Keratinocyte (primary cell): ENCODE measurements around the gene SLC9A6.

Source experiments
- CTCF ChIP-seq, 3 experiments: IDR thresholded peaks in 1 of 3; conservative IDR thresholded peaks in 1 of 3; optimal IDR thresholded peaks in 1 of 3; 2 replicates in 2 of 3; 3 replicates in 1 of 3; pipeline versions ENCODE3 to v1.5.1; 2011; ENCODE audit warnings: low read length in 3 of 3, mild to moderate bottlenecking in 3 of 3, moderate library complexity in 2 of 3, control low read depth in 1 of 3, inconsistent platforms in 1 of 3; ENCODE audit not compliant: insufficient read depth in 2 of 3; ENCODE audit errors: extremely low read depth in 1 of 3
- EZH2 ChIP-seq: IDR thresholded peaks from one replicate; pipeline ENCODE4 v1.6.1; 2012; ENCODE audit warnings: inconsistent platforms, mild to moderate bottlenecking, low read length, moderate library complexity

DNA sequence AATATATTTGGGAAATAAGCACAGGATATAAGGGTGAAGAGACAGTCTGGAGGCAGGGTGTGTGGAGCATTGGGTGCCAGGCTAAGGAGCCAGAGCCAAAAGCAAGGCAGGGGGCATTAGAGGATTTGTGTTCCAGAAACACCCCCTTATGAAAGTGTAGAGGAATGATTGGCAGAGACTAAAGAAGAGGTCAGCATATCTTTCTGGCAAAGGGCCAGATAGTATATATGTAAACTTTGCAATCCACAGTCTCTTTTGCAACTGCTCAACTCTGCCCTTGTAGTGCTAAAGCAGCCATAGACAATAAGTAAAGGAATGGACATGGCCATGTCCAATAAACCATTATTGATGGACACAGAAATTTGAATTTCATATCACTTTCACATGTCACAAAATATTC, 3.6 kb upstream of the SLC9A6 start:
- TF ChIP-seq CTCF (optimal IDR thresholded peaks at IDR 0.05 in 1 of 3, IDR thresholded peaks at IDR 0.05 in 1 of 3, conservative IDR thresholded peaks at IDR 0.05 in 1 of 3; ENCODE audit: extremely low read depth in 1 of 3, insufficient read depth in 2 of 3, low read length in 3 of 3) (no peak), EZH2 (no peak)
